C4-2B (cell line): Measurements from ENCODE around the gene RBM47.

Experiments
- H3K27ac ChIP-seq: fragments of 450-650 bp; 2 replicates; pipeline ENCODE4 v1.5.1; 2017
- ZFX ChIP-seq: fragments of 450-650 bp; IDR thresholded peaks from 2 replicates; pipeline ENCODE4 v1.6.1; 2017
- TF ChIP-seq, protein P1 (sequence below): fragments of 450-650 bp; conservative IDR thresholded peaks from 2 replicates; pipeline ENCODE4 v1.5.1; 2017; ENCODE audit warnings: mild to moderate bottlenecking

The RBM47 gene

GRCh38 chr4:40466789-40467188, 162.9 kb downstream of the RBM47 start:
- TF ChIP-seq, protein P1, sequence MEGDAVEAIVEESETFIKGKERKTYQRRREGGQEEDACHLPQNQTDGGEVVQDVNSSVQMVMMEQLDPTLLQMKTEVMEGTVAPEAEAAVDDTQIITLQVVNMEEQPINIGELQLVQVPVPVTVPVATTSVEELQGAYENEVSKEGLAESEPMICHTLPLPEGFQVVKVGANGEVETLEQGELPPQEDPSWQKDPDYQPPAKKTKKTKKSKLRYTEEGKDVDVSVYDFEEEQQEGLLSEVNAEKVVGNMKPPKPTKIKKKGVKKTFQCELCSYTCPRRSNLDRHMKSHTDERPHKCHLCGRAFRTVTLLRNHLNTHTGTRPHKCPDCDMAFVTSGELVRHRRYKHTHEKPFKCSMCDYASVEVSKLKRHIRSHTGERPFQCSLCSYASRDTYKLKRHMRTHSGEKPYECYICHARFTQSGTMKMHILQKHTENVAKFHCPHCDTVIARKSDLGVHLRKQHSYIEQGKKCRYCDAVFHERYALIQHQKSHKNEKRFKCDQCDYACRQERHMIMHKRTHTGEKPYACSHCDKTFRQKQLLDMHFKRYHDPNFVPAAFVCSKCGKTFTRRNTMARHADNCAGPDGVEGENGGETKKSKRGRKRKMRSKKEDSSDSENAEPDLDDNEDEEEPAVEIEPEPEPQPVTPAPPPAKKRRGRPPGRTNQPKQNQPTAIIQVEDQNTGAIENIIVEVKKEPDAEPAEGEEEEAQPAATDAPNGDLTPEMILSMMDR: no peak
- no peak for TF ChIP-seq ZFX

GRCh38 chr4:40462326-40462725, 167.3 kb downstream of the RBM47 start:
- no peak overlapping the region for H3K27ac ChIP-seq
- TF ChIP-seq, protein P1: no peak
- no peak for TF ChIP-seq ZFX

More at GRCh38 chr4:40466789-40467188, 162.9 kb downstream of the RBM47 start:
- no peak overlapping the region for H3K27ac ChIP-seq

DNA sequence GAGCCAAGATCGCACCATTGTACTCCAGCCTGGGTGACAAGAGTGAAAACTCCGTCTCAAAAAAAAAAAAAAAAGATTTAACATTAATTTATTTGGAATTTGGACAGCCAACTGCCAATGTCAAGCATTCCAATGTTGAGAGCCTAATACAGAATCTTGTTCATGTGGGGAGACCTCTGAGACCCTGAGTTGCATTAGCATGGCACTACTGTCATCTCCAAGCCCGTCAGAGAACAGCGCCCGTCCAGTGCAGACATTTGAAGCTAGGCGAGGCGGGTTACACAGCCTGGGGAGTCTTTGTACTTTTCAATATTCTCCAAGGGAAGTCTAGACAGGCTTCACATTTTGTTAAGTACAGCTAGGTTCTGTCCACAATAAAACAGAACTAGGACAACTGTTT, 167.8 kb downstream of the RBM47 start:
- TF ChIP-seq ZFX: no peak
- TF ChIP-seq, protein P1: no peak
- no peak overlapping the region for H3K27ac ChIP-seq

- TF ChIP-seq, protein P1: no peak
- TF ChIP-seq ZFX: no peak
- no peak overlapping the region for H3K27ac ChIP-seq
Measured at GRCh38 chr4:40461062-40461461, 168.6 kb downstream of the RBM47 start.

DNA sequence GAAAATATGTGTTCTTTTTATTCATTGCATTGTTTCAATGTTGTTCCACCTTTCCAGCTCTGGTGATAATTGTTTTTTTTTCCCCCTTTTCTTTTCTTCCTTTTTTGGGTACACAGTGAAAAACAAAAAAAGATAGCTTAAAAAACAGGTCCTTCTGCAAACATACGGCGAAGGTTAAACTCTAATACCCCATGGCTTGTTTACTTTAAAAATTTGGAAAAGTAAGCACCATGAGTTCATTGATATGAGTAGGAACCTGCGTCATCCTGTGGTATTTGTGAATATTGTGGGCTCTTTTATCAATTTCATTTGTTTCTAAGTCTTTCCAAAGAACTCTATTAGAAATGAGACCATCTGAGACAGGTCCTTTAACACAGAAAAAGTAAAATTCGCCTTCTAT, 171.0 kb downstream of the RBM47 start:
- no peak overlapping the region for H3K27ac ChIP-seq
- no peak for TF ChIP-seq ZFX
- TF ChIP-seq, protein P1: no peak

DNA sequence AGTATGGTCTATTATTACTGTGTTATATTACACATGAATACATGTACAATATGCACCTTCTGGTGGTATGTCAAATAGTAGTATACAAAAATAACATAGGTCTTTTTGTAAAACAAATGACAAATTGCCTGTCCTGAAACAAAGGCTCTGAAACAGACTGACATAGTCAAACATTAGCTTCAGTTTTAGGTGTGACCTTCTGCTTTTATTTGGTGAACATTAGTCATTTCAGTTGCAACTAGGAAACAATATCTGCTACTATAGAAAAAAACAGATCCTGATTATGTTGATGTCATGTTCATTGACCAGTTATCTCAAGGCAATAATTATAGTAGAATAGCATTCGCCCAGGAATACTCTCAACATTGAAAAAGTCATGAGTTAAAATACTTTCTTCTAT, 171.6 kb downstream of the RBM47 start:
- H3K27ac ChIP-seq: no peak overlapping the region
- TF ChIP-seq ZFX: no peak

GRCh38 chr4:40455340-40455902, 174.2 kb downstream of the RBM47 start:
- no peak overlapping the region for H3K27ac ChIP-seq
- TF ChIP-seq ZFX: no peak
- TF ChIP-seq, protein P1: no peak

- TF ChIP-seq ZFX: no peak
- TF ChIP-seq, protein P1: no peak
Measured at GRCh38 chr4:40454816-40455215, 174.8 kb downstream of the RBM47 start.

More at GRCh38 chr4:40454816-40455215, 174.8 kb downstream of the RBM47 start:
- H3K27ac ChIP-seq: no peak overlapping the region
